Upper lobe of left lung (tissue), 4 donors: ENCODE results near the gene TNNC1.

Experiments
- CTCF ChIP-seq, 6 experiments: fragments of 450-650 bp in 4 of 6; fragments of 200-600 bp in 2 of 6; sonication (generic) in 2 of 6; IDR thresholded peaks; one replicate each; pipeline ENCODE4 v1.5.1; 2016 to 2019; ENCODE audit warnings: antibody characterized with exemption in 6 of 6
- EP300 ChIP-seq, 4 donors: sonication (generic); formaldehyde crosslinking; IDR thresholded peaks; one replicate each; pipeline ENCODE4 v1.5.1; 2017; ENCODE audit warnings: antibody characterized with exemption in 4 of 4, control low read depth in 2 of 4
- POLR2A ChIP-seq, 4 donors: fragments of 450-650 bp; IDR thresholded peaks; one replicate each; pipeline ENCODE4 v1.5.1; 2016 to 2017; ENCODE audit warnings: antibody characterized with exemption in 4 of 4, mild to moderate bottlenecking in 2 of 4
- POLR2AphosphoS5 ChIP-seq, 2 donors: sonication (generic); formaldehyde crosslinking; IDR thresholded peaks; one replicate each; pipeline ENCODE4 v1.5.1; 2017; ENCODE audit warnings: antibody characterized with exemption in 2 of 2

- TF ChIP-seq EP300 (IDR thresholded peaks at IDR 0.05) = no peak
- TF ChIP-seq CTCF (IDR thresholded peaks at IDR 0.05) = no peak
- no peak for TF ChIP-seq POLR2AphosphoS5 (IDR thresholded peaks at IDR 0.05)
- TF ChIP-seq POLR2A (IDR thresholded peaks at IDR 0.05) = no peak
Measured at GRCh38 chr3:52483577-52484381, 29.9 kb upstream of the TNNC1 start.
